ENCODE measurements around the gene MACF1.

DNA sequence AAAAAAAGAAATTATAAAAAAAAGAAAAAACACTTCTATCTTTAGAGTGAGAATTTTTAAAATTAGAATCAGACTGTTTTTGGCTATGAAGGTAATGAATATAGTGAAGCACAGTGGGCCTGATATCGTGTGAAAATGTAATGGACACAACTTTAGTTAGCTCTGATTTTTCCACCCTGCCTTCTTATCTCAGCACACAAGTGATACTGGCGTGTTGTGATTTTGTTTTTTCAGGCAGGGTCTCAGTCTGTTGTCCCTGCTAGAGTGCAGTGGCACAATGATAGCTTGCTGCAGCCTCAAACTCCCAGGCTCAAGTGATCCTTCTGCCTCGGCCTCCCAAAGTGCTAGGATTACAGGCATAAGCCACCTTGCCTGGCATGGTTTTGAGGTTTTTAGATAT lies 22.3 kb downstream of the MACF1 start:
- no peak for TF ChIP-seq POLR2A (IDR thresholded peaks at IDR 0.05)
- TF ChIP-seq, protein P1, sequence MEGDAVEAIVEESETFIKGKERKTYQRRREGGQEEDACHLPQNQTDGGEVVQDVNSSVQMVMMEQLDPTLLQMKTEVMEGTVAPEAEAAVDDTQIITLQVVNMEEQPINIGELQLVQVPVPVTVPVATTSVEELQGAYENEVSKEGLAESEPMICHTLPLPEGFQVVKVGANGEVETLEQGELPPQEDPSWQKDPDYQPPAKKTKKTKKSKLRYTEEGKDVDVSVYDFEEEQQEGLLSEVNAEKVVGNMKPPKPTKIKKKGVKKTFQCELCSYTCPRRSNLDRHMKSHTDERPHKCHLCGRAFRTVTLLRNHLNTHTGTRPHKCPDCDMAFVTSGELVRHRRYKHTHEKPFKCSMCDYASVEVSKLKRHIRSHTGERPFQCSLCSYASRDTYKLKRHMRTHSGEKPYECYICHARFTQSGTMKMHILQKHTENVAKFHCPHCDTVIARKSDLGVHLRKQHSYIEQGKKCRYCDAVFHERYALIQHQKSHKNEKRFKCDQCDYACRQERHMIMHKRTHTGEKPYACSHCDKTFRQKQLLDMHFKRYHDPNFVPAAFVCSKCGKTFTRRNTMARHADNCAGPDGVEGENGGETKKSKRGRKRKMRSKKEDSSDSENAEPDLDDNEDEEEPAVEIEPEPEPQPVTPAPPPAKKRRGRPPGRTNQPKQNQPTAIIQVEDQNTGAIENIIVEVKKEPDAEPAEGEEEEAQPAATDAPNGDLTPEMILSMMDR (IDR thresholded peaks at IDR 0.05), result no peak

Measured in uterus (tissue), 2 donors.